ENCODE results near the gene ITGA8. TPM values are rescaled to one million over a fixed set of nuclear protein-coding genes. Genes with fewer than 3 reads are reported as not detected.
A peak's percentile ranks its signal among the peaks of the same experiment; 100 is the strongest.
"Not testable (repeated sequence)": the region's sequence is repeated elsewhere in the genome, so short reads cannot be mapped to it uniquely, and the experiment has no call there.

Gene ITGA8
- total RNA-seq, 1 experiment from 2014 or later: not detected

DNA sequence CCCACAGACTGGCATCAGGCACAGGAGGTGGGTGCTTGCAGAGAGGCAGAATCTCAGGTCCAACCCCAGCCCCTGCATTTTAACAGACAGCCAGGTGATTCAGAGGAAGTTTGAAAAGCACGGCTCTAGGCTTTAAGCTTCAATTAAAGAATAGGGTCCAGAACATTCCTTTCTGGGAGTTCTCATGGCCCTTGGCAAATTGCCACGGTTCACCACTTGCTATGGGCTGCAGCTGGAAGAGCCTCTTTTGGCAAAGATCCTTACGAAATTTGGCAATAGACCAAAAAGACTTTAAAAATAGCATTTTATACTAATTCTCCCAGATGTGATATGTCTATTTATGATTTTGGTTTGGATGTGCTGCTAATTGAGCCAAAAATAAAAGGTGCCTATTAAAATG lies 148.1 kb downstream of the ITGA8 start:
- Histone ChIP-seq H3K9me3 (ENCODE audit: low read length) (no peaks in the 10 kb centered on the region), H3K4me1 (ENCODE audit: low read length) (no peaks in the 10 kb centered on the region), H3K9me2 (replicated peaks; ENCODE audit: insufficient read depth, low read length) (no peaks in the 10 kb centered on the region), H3K27me3 (ENCODE audit: low read length) (no peaks in the 10 kb centered on the region), H3K4me2 (ENCODE audit: low read depth, low read length, poor library complexity, severe bottlenecking) (no peak overlapping the region), H3K4me3 (ENCODE audit: low read length) (no peak overlapping the region), H3K36me3 (ENCODE audit: insufficient read depth, low read length) (no peaks in the 10 kb centered on the region), H3K79me2 (ENCODE audit: low read length) (no peaks in the 10 kb centered on the region), H2AFZ (ENCODE audit: low read length) (no peak overlapping the region), H4K20me1 (ENCODE audit: insufficient read depth, low read depth, low read length) (no peaks in the 10 kb centered on the region), H3K9ac (ENCODE audit: low read length) (no peak overlapping the region), H3K27ac (ENCODE audit: low read length) (no peak overlapping the region)
- no peak for DNase-seq

DNA sequence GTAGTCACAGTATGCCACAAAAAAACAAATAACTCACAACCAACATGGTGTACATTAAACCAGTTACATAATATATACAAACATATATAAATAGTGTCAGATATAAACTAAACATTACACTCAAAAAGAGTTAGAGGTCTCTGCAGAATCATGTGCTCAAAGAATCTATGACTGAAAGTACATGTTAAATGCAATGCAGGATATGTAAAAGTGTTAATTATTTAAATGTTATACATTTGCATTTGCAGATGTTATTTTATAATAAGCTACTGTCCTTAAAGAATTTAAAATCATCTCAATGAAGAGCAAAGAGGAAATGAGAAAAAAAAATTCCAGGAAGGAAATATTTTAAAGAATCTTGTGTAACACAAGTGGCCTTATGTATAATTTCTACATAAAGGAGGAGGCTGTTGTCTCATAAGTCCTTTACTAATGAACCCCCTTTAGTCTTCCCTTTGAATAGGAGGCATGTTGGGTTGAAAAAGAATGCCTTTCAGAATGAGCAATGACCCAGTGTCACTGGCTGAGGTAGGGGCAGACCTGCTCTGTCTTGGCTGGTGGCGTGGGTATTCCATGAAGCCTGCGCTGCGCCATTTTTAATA lies 148.9 kb downstream of the ITGA8 start:
- DNase-seq: no peak
- H3K27me3 ChIP-seq (ENCODE audit: low read length): no peaks in the 10 kb centered on the region
- no peaks in the 10 kb centered on the region for H3K9me3 ChIP-seq (ENCODE audit: low read length)
- no peak overlapping the region for H2AFZ ChIP-seq (ENCODE audit: low read length)
- H3K79me2 ChIP-seq (ENCODE audit: low read length): no peaks in the 10 kb centered on the region
- H3K9ac ChIP-seq (ENCODE audit: low read length): no peak overlapping the region
- H3K9me2 ChIP-seq (replicated peaks; ENCODE audit: insufficient read depth, low read length): no peaks in the 10 kb centered on the region
- no peak overlapping the region for H3K4me3 ChIP-seq (ENCODE audit: low read length)
- H3K4me1 ChIP-seq (ENCODE audit: low read length): no peaks in the 10 kb centered on the region
- H3K4me2 ChIP-seq (ENCODE audit: low read depth, low read length, poor library complexity, severe bottlenecking): no peak overlapping the region
- no peaks in the 10 kb centered on the region for H4K20me1 ChIP-seq (ENCODE audit: insufficient read depth, low read depth, low read length)
- H3K36me3 ChIP-seq (ENCODE audit: insufficient read depth, low read length): no peaks in the 10 kb centered on the region
- H3K27ac ChIP-seq (ENCODE audit: low read length): no peak overlapping the region

- H3K4me1 ChIP-seq (ENCODE audit: low read length): no peaks in the 10 kb centered on the region
- no peak overlapping the region for H3K4me2 ChIP-seq (ENCODE audit: low read depth, low read length, poor library complexity, severe bottlenecking)
- H3K9me2 ChIP-seq (replicated peaks; ENCODE audit: insufficient read depth, low read length): no peaks in the 10 kb centered on the region
- no peaks in the 10 kb centered on the region for H4K20me1 ChIP-seq (ENCODE audit: insufficient read depth, low read depth, low read length)
- no peak overlapping the region for H3K9ac ChIP-seq (ENCODE audit: low read length)
- no peak overlapping the region for H3K4me3 ChIP-seq (ENCODE audit: low read length)
- no peaks in the 10 kb centered on the region for H3K36me3 ChIP-seq (ENCODE audit: insufficient read depth, low read length)
- DNase-seq: no peak
- no peak overlapping the region for H2AFZ ChIP-seq (ENCODE audit: low read length)
- H3K79me2 ChIP-seq (ENCODE audit: low read length): no peaks in the 10 kb centered on the region
- H3K27me3 ChIP-seq (ENCODE audit: low read length): no peaks in the 10 kb centered on the region
- H3K9me3 ChIP-seq (ENCODE audit: low read length): no peaks in the 10 kb centered on the region
- H3K27ac ChIP-seq (ENCODE audit: low read length): no peak overlapping the region
Measured at GRCh38 chr10:15567952-15568351, 151.8 kb downstream of the ITGA8 start.

GRCh38 chr10:15563246-15563645 lies 156.5 kb downstream of the ITGA8 start:
- no peak overlapping the region for H3K9ac ChIP-seq (ENCODE audit: low read length)
- H3K27me3 ChIP-seq (ENCODE audit: low read length): no peaks in the 10 kb centered on the region
- H3K79me2 ChIP-seq (ENCODE audit: low read length): no peaks in the 10 kb centered on the region
- DNase-seq: peak; percentile 15
- H3K9me3 ChIP-seq (ENCODE audit: low read length): no peaks in the 10 kb centered on the region
- H3K9me2 ChIP-seq (replicated peaks; ENCODE audit: insufficient read depth, low read length): no peaks in the 10 kb centered on the region
- no peaks in the 10 kb centered on the region for H4K20me1 ChIP-seq (ENCODE audit: insufficient read depth, low read depth, low read length)
- no peak overlapping the region for H3K4me3 ChIP-seq (ENCODE audit: low read length)
- H3K36me3 ChIP-seq (ENCODE audit: insufficient read depth, low read length): no peaks in the 10 kb centered on the region
- H3K4me2 ChIP-seq (ENCODE audit: low read depth, low read length, poor library complexity, severe bottlenecking): no peak overlapping the region
- no peak overlapping the region for H2AFZ ChIP-seq (ENCODE audit: low read length)
- H3K4me1 ChIP-seq (ENCODE audit: low read length): no peaks in the 10 kb centered on the region
- H3K27ac ChIP-seq (ENCODE audit: low read length): no peak overlapping the region

DNA sequence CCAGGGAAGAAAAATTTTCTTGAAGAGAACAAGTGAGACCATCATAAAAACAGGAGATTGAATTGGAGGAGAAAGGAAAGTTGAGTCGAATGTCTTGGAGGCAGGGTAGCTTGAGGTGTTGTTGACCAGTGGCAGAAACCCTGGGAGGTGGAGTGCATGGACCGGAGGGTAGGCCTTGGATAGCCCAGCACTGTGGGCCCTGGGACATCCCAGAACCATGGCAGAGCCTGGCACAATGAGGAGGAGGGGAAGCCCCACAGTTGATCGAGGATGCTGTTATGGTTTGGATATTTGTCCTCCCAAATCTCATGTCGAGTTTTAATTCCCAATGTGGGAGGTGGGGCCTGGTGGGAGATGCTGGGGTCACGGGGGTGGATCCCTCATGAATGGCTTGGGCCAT lies 157.1 kb downstream of the ITGA8 start:
- peak; percentile 29 for DNase-seq
- Histone ChIP-seq H3K9me3 (ENCODE audit: low read length) (no peaks in the 10 kb centered on the region), H3K9me2 (replicated peaks; ENCODE audit: insufficient read depth, low read length) (no peaks in the 10 kb centered on the region), H3K27ac (ENCODE audit: low read length) (no peak overlapping the region), H2AFZ (ENCODE audit: low read length) (no peak overlapping the region), H3K9ac (ENCODE audit: low read length) (no peak overlapping the region), H3K27me3 (ENCODE audit: low read length) (no peaks in the 10 kb centered on the region), H4K20me1 (ENCODE audit: insufficient read depth, low read depth, low read length) (no peaks in the 10 kb centered on the region), H3K4me2 (ENCODE audit: low read depth, low read length, poor library complexity, severe bottlenecking) (no peak overlapping the region), H3K36me3 (ENCODE audit: insufficient read depth, low read length) (no peaks in the 10 kb centered on the region), H3K79me2 (ENCODE audit: low read length) (no peaks in the 10 kb centered on the region), H3K4me3 (ENCODE audit: low read length) (no peak overlapping the region), H3K4me1 (ENCODE audit: low read length) (no peaks in the 10 kb centered on the region)

DNA sequence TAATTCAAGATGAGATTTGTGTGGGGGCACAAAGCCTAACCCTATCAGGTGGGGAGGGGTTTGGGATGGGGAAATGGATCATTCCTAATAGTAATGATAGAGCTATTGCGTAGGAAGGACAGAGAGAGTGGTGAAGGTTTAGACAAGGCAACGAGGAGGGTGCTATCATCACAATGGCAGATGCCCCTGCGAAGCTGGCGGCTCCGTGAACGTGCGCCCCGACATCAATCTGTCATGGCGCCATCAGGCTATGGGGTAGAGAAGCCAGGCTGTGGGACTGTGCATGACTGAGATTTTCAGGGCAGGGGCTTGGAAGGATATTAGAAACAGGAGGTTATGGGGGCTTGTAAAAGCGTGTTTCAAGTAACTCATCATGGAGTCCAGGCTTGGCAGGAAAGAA lies 157.6 kb downstream of the ITGA8 start:
- Histone ChIP-seq H3K36me3 (ENCODE audit: insufficient read depth, low read length) (no peaks in the 10 kb centered on the region), H3K4me2 (ENCODE audit: low read depth, low read length, poor library complexity, severe bottlenecking) (no peak overlapping the region), H3K4me3 (ENCODE audit: low read length) (no peak overlapping the region), H2AFZ (ENCODE audit: low read length) (no peak overlapping the region), H3K9me2 (replicated peaks; ENCODE audit: insufficient read depth, low read length) (no peaks in the 10 kb centered on the region), H3K9ac (ENCODE audit: low read length) (no peak overlapping the region), H3K4me1 (ENCODE audit: low read length) (no peaks in the 10 kb centered on the region), H3K27ac (ENCODE audit: low read length) (no peak overlapping the region), H3K9me3 (ENCODE audit: low read length) (no peaks in the 10 kb centered on the region), H3K79me2 (ENCODE audit: low read length) (no peaks in the 10 kb centered on the region), H4K20me1 (ENCODE audit: insufficient read depth, low read depth, low read length) (no peaks in the 10 kb centered on the region), H3K27me3 (ENCODE audit: low read length) (no peaks in the 10 kb centered on the region)
- DNase-seq: no peak

GRCh38 chr10:15558136-15558535 lies 161.6 kb downstream of the ITGA8 start:
- H3K9me2 ChIP-seq (replicated peaks; ENCODE audit: insufficient read depth, low read length): no peaks in the 10 kb centered on the region
- no peak overlapping the region for H3K4me3 ChIP-seq (ENCODE audit: low read length)
- H2AFZ ChIP-seq (ENCODE audit: low read length): no peak overlapping the region
- no peak overlapping the region for H3K4me2 ChIP-seq (ENCODE audit: low read depth, low read length, poor library complexity, severe bottlenecking)
- H3K4me1 ChIP-seq (ENCODE audit: low read length): no peaks in the 10 kb centered on the region
- H3K9me3 ChIP-seq (ENCODE audit: low read length): no peaks in the 10 kb centered on the region
- H4K20me1 ChIP-seq (ENCODE audit: insufficient read depth, low read depth, low read length): no peaks in the 10 kb centered on the region
- no peaks in the 10 kb centered on the region for H3K36me3 ChIP-seq (ENCODE audit: insufficient read depth, low read length)
- no peaks in the 10 kb centered on the region for H3K79me2 ChIP-seq (ENCODE audit: low read length)
- H3K9ac ChIP-seq (ENCODE audit: low read length): no peak overlapping the region
- no peaks in the 10 kb centered on the region for H3K27me3 ChIP-seq (ENCODE audit: low read length)
- no peak overlapping the region for H3K27ac ChIP-seq (ENCODE audit: low read length)
- no peak for DNase-seq

DNA sequence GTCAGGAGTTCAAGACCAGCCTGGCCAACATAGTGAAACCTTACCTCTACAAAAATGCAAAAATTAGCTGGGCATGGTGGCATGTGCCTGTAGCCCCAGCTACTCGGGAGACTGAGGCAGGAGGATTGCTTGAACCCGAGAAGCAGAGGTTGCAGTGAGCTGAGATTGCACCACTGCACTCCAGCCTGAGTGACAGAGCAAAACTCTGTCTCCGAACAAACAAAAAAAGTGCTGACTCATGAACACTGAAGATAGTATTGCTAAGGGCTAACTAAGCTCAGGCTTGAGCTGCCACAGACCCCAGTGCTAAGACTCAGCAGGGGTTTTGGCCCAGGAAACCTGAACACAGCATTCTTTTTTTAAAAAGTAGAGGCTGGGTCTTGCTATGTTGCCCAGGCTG lies 162.6 kb downstream of the ITGA8 start:
- not testable (repeated sequence) for H3K79me2 ChIP-seq (ENCODE audit: low read length); H3K9ac ChIP-seq (ENCODE audit: low read length); H3K9me2 ChIP-seq (replicated peaks; ENCODE audit: insufficient read depth, low read length); H3K4me1 ChIP-seq (ENCODE audit: low read length); H3K27me3 ChIP-seq (ENCODE audit: low read length); H3K9me3 ChIP-seq (ENCODE audit: low read length); H3K36me3 ChIP-seq (ENCODE audit: insufficient read depth, low read length); H3K4me3 ChIP-seq (ENCODE audit: low read length); H4K20me1 ChIP-seq (ENCODE audit: insufficient read depth, low read depth, low read length); H2AFZ ChIP-seq (ENCODE audit: low read length); H3K27ac ChIP-seq (ENCODE audit: low read length); DNase-seq; H3K4me2 ChIP-seq (ENCODE audit: low read depth, low read length, poor library complexity, severe bottlenecking)

GRCh38 chr10:15550950-15551349 lies 168.8 kb downstream of the ITGA8 start:
- H3K27me3 ChIP-seq (ENCODE audit: low read length): no peaks in the 10 kb centered on the region
- no peak overlapping the region for H3K9ac ChIP-seq (ENCODE audit: low read length)
- no peaks in the 10 kb centered on the region for H3K36me3 ChIP-seq (ENCODE audit: insufficient read depth, low read length)
- H3K4me1 ChIP-seq (ENCODE audit: low read length): no peaks in the 10 kb centered on the region
- H3K79me2 ChIP-seq (ENCODE audit: low read length): no peaks in the 10 kb centered on the region
- no peak overlapping the region for H3K4me2 ChIP-seq (ENCODE audit: low read depth, low read length, poor library complexity, severe bottlenecking)
- no peaks in the 10 kb centered on the region for H4K20me1 ChIP-seq (ENCODE audit: insufficient read depth, low read depth, low read length)
- no peaks in the 10 kb centered on the region for H3K9me3 ChIP-seq (ENCODE audit: low read length)
- H3K9me2 ChIP-seq (replicated peaks; ENCODE audit: insufficient read depth, low read length): no peaks in the 10 kb centered on the region
- no peak overlapping the region for H3K27ac ChIP-seq (ENCODE audit: low read length)
- DNase-seq: no peak
- no peak overlapping the region for H2AFZ ChIP-seq (ENCODE audit: low read length)
- H3K4me3 ChIP-seq (ENCODE audit: low read length): no peak overlapping the region
